ENCODE data around the gene TOP2B.

GRCh38 chr3:25706213-25706612, 41.5 kb upstream of the TOP2B start:
- TF ChIP-seq, protein P1, sequence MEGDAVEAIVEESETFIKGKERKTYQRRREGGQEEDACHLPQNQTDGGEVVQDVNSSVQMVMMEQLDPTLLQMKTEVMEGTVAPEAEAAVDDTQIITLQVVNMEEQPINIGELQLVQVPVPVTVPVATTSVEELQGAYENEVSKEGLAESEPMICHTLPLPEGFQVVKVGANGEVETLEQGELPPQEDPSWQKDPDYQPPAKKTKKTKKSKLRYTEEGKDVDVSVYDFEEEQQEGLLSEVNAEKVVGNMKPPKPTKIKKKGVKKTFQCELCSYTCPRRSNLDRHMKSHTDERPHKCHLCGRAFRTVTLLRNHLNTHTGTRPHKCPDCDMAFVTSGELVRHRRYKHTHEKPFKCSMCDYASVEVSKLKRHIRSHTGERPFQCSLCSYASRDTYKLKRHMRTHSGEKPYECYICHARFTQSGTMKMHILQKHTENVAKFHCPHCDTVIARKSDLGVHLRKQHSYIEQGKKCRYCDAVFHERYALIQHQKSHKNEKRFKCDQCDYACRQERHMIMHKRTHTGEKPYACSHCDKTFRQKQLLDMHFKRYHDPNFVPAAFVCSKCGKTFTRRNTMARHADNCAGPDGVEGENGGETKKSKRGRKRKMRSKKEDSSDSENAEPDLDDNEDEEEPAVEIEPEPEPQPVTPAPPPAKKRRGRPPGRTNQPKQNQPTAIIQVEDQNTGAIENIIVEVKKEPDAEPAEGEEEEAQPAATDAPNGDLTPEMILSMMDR (IDR thresholded peaks at IDR 0.05): no peak
- TF ChIP-seq POLR2A (IDR thresholded peaks at IDR 0.05): no peak

Measured in testis (tissue), 2 donors.